Heart left ventricle (tissue), 13 donors: Measurements from ENCODE around the gene TBKBP1.

Experiments used
- POLR2A ChIP-seq, 2 donors: fragments of 450-650 bp; IDR thresholded peaks; one replicate each; pipeline ENCODE4 v1.6.1; 2017; ENCODE audit warnings: antibody characterized with exemption in 2 of 2, mild to moderate bottlenecking in 2 of 2, moderate library complexity in 2 of 2
- TF ChIP-seq, protein P1 (sequence below), 12 donors: fragments of 200-600 bp; sonication (generic) in 4 of 12; IDR thresholded peaks; one replicate each; pipeline versions ENCODE4 v1.5.0 to v1.8.0; 2018 to 2022; ENCODE audit warnings: antibody characterized with exemption in 12 of 12, mild to moderate bottlenecking in 5 of 12
- donor health status: ischemic (EF 13 %, LVEDD 7.1; RV severe dilation, severe dysfunction).
- donor health status: DM: no; HTN: yes; CAD: no.
- donor health status: DM: no; HTN: no; CAD: no.
- donor health status: ischemic (EF 25% LVEDD 6.9; RV normal size, moderate dysfunction).
- donor health status: ischemic (EF 25% LVEDD 5.7; RV mildly dilated, moderate dysfunction).
- donor health status: ischemic (EF 35%, LVEDD 5.7; RV mildly dilated, moderate dysfunction).
- donor health status: nonischemic (EF 11% LVEDD 7.7; RV severe dilation, severe dysfunction).
- donor health status: DM: yes; HTN: yes; CAD: no.
- donor health status: PGD.
- donor health status: ischemic (EF 29% LVEDD 5.4; RV normal size, mild dysfunction).
- donor health status: nonischemic (EF 23%, LVEDD 6.1; RV moderate dilation, normal function).

DNA sequence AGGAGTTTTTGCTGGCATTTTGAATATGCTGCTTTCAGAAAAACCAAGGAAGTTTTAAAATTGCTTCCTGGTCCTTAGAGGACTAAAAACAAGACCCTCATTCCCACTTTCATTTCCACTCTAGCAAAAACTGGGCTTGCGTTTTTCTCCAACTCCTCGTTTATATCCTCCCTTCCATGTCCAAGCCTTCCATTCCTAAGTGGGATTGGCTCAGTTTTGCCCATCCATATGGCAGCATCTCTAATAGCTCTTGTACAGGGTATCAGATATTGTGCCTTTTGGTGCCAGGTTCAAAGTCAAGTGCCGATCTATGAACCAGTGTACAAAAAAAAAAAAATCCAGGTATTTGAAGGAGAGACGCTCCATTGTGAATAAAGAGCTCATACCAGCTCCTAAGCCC, 9.9 kb upstream of the TBKBP1 start:
- TF ChIP-seq, protein P1, sequence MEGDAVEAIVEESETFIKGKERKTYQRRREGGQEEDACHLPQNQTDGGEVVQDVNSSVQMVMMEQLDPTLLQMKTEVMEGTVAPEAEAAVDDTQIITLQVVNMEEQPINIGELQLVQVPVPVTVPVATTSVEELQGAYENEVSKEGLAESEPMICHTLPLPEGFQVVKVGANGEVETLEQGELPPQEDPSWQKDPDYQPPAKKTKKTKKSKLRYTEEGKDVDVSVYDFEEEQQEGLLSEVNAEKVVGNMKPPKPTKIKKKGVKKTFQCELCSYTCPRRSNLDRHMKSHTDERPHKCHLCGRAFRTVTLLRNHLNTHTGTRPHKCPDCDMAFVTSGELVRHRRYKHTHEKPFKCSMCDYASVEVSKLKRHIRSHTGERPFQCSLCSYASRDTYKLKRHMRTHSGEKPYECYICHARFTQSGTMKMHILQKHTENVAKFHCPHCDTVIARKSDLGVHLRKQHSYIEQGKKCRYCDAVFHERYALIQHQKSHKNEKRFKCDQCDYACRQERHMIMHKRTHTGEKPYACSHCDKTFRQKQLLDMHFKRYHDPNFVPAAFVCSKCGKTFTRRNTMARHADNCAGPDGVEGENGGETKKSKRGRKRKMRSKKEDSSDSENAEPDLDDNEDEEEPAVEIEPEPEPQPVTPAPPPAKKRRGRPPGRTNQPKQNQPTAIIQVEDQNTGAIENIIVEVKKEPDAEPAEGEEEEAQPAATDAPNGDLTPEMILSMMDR (IDR thresholded peaks at IDR 0.05), result no peak
- TF ChIP-seq POLR2A (IDR thresholded peaks at IDR 0.05), result no peak
